Renal pelvis (tissue), 4 donors: ENCODE data around the gene DRP2. TPM values are rescaled to one million over a fixed set of nuclear protein-coding genes. Genes with fewer than 3 reads are reported as not detected.
"Not testable (repeated sequence)": the region's sequence is repeated elsewhere in the genome, so short reads cannot be mapped to it uniquely, and the experiment has no call there.

Experiments
- DNase-seq: peaks from one replicate; pipeline ENCODE4 v3.0.0-alpha.2; 2013
- polyA plus RNA-seq, 3 donors: library from polyadenylated mRNA; unstranded; fragments of 120-200 nt; gene quantifications; one replicate each; pipeline ENCODE4 v1.2.1, GENCODE V29; 2013; ENCODE audit not compliant: insufficient read length in 3 of 3

DRP2 gene
- polyA plus RNA-seq, 3 donors: 1.7 to 2.3 (median 2.0) TPM

DNA sequence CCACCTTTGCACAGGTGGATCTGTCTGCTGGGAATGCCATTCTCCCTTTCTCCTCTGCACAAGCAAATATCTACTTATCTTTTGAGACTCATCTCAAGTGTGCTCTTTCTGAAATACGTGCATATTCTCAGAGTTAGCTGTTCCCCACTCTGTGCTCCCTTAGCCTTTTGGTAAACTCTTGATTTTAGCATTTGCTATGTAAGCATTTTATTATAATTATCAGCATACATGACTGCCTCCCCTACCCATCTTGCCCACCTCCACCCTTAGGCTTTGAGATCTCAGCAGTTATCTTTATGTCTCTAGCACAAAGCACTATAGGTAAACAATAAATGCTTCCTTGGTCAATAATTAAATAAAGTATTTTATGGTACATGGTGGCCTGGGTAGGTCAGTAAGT is 11.5 kb downstream of the DRP2 start:
- DNase-seq: no peak

DNA sequence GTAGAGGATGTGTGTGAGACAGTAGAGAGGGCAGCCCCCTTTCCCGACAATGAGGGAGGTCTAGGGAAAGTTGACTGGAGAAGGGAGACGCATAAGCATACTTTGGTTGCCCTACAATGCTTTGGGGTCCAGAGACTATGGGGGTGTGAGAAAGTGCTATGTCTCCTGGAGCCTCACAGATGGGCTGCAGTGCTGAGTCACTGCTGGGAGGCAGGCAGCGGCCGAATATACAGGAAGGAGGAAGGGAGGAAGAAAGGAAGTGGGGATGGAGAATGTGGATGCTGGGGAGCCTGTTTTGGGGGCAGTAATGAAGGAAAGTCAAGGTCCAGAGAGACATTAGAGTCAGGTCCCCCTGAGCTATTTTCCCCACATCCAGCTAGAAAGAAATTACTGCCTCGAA is 12.7 kb downstream of the DRP2 start:
- no peak for DNase-seq

DNA sequence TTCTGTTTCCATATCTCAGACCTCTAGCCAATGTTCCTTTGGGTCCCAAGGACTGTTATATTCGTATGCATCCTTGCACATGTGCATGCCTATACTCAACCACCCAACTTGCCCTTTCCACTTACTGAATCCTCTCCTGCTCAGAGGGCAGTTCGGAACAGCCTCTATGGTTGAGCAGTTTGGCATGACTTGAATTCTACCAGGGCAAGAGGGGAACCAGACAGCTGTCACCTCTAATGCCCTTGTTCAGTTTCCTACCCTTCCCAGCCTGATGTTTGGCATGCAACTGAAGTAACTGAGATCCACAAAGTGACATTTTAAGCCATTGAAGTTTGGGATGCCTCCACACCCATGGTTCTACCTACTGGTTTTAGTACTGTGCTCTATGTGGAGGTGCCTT is 17.5 kb downstream of the DRP2 start:
- no peak for DNase-seq

DNA sequence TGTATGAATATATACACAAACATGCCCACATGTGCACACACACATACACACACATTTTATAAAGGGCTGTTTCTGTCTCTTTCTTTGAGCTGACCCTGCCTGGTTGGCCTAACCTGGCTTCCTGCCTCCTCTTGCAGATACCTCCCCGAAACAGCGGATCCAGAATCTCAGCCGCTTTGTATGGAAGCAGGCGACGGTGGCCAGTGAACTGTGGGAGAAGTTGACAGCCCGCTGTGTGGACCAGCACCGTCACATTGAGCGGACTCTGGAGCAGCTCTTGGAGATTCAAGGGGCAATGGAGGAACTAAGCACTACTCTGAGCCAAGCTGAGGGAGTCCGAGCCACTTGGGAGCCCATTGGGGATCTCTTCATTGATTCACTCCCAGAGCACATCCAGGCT is 21.9 kb downstream of the DRP2 start:
- DNase-seq: no peak

DNA sequence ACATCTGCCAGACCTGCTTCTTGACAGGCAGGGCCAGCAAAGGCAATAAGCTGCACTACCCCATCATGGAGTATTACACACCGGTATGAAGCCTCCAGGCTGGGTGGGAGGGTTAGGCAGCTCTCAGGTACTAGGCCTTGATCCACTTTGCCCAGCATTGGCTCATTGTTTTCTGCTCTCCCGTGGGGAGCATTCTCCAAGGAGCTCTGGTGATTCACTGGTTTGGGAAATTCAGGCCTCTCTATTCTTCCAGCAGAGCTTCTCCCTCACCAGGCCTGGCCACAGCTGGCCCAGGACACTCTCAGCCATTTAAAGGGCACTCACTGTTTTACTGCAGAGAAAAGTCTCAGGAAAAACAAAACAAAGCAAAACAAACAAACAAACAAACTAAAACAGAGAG is 33.0 kb downstream of the DRP2 start:
- DNase-seq: no peak

DNA sequence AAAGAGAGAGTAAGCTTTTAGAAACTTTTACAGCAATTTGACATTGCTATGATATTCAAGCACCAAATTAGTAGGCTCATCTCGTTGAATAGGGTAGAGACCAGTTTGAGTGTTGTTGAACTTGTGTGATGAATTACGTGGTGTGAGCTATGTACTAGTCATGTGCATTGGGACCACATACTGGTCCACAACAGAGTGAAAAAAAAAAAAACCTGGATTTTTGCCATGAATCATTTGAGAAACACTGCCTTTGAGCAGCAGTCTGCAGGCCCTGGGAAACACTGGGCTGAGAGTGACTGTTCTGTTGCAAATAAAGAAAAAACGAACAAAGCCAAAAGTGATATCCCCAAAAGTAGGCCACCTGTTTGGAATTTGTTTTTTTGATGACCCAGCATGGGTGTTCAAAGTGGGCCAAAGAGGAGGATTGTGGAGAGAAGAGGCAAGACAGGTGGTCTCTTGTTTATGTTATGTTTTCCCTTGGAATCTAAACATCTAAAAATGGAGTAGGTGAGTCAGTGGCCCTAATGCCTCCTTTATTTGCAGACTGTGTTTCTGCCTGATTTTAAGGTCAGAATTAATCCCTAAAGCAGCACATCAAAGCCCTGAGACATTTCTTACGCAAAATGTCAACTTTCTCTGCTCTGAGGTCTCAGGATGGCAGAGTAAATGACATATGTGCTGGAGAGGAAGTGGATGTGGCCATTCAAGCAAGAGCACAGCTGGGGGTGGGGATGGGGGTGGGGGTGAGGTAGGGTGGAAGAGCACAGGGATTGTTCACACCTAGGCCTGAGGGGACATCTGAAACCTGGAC is 38.1 kb downstream of the DRP2 start:
- DNase-seq: no peak

DNA sequence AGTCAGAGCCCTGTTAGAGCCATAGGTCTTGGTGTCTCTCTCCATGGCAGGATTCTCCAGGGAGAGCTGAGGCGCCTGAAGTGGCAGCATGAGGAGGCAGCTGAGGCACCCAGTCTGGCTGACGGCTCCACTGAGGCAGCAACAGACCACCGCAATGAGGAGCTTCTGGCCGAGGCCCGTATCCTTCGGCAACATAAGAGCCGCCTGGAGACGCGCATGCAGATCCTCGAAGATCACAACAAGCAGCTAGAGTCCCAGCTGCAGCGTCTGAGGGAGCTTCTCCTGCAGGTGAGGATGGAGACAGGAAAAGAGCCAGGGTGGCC is 38.6 kb downstream of the DRP2 start:
- DNase-seq: no peak

DNA sequence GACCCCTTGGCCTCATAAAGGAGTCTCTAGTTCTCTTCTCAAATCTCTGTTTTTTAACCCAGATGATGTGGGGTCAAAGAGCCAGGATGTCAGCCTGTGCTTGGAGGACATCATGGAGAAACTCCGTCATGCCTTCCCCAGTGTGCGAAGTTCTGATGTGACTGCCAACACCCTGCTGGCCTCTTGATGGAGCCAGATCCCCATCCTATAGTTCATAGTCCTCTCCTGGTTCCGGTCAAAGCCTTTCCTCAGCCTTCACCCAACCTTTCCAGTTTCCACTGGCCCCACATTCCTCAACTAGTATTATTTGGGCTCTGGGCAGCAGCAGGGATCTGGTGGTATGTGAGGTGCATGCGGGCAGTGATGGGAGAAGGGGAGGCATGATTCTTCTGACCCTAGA is 40.8 kb downstream of the DRP2 start:
- no peak for DNase-seq

DNA sequence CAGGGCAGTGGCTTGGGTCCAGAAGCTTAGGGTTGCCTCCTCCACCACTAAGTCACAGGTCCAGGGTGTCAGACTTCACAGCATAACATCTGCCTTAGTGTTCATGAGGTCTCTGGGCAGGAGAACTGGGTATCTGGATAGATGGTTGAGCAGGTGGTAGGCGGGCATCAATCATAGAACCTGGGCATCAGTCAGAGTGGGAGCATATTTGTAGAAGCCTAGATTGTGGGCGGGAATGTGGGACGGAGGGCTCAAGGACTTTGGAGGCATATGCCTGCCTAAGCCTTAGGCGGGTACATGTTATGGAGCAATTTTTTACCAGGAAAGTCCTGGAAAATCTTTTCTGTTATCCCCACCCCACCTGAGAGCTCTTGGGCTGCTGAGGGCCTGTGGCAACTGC is 43.0 kb downstream of the DRP2 start:
- no peak for DNase-seq

DNA sequence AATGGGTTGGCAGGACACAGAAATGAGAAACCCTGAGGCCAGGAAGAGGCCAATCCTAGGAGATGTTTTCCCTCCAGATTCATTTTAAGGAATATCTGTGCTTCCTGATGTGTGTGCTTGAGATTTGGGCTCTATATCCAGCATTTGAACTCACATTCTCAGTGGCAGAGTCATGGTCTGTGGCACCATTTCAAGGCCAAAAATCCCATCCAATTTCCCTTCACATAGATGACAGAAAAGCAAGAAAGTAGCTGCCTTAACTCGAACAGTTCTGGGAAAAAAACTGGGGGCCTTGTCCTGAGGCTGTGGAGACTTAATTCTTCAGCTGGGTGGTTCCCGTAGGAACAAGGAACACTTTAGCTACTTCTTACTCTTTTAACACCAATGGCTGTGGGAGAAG is 44.2 kb downstream of the DRP2 start:
- DNase-seq: no peak

DNA sequence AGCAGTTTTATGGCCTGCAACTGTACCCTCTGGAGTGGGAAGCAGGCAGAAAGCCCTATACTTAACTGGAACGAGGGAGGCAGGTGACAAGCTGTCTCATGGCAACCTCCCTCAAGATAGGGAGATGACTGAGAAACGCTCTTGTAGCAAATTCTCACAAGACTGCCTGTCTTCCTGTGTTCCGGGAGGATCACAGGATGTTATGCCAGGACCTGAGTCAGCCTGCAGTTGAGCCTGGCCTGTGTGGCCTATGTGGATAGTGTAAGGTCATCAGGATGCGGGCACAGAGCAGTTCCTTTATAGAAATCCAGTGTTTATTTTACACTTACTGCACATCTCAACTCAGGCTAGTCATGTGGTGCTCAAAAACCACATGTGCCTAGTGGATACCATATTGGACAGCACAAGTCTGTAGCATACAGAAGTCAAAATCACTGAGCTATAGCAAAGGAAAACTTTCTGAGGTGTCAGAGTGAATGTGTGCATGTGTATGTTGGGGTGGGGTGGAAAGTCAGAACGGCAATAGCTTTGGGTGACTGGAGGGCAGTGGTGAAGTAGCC is 46.4 kb downstream of the DRP2 start:
- no peak for DNase-seq

DNA sequence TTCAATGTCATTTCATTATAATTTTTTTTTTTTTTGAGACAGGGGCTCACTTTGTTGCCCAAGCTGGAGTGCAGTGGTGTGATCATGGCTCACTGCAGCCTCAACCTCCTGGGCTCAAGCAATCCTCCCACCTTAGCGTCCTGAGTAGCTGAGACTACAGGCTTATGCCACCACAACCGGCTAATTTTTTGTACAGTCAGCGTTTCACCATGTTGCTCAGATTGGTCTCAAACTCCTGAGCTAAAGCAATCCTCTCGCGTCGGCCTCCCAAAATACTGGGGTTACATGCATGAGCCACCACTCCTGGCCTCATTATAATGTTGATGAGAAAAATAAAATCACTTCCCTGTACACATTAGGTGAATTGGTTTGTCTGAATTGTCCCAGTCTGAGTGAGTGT is 54.6 kb downstream of the DRP2 start:
- DNase-seq: no peak

DNA sequence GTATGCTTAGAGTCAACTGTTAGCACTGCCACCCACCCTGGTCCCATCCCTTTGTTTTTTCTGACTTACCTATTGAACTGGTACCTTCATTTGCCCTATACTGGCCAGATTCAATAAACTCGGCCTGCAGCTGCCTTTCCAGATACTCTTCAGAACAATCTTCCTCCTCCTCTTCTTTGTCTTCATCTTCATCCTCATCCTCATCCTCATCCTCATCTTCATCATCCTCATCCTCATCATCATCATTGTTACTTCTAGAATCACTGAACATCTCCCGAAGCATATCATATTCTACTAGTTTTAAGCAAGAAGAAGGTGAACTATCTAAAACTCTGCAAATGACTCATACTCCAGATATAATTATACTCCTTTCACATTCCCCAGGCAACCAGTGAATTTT is 56.7 kb downstream of the DRP2 start:
- DNase-seq: no peak

DNA sequence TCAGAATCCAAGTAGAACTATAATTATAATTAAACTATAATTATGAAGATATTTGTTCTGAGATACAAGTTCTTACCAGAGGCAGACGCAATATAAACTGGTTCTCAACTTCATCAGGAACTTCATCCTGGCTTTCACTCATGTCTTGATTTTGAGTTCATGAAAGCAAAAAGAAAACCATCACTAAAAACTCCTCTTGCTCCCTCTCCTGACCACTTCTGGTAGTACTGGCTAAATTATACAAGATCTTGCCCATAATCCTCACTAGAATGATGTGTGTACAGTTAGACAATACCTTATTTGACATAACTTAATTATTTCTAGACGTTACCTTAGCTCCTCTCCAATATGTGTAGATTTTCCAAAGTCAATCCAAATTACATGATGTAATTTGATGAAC is 67.8 kb downstream of the DRP2 start:
- peak; percentile 24 for DNase-seq

DNA sequence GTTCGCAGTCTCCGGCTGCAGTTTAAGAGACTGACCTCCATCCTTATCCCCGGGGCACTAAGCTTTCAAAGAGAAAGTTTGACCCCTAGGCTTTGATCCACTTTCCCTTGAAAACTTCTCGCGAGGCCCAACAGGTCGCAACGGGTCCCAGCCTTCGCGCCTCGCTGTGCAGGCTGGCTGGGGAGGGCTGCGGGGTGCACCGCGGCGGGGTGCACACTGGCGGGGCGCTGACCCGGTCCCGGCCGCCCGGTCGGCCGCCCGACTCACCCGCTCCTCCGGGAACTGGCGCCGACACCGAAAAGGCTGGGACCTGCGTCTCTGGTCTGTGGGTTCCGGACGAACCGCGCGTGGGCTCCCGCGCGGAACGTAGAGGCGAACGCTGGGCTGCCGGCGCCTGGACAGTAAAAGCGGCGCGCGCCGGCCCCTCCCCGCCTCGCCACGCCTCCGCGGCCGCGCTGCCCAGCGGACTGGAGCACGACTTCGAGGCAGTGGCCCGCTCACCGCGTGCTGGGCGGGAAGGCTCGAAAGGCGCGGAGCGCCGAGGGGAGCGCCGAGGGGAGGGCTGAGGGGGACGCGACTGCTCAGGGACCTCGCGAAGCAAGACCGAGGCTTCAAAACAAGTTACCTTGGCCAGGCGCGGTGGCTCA is 71.5 kb downstream of the DRP2 start, which contains the start of gene TAF7L:
Gene TAF7L, minus strand, starts transcription at position 378 of the 647 bp plus-strand sequence. CDS start 3,791 bp downstream, outside the sequence.
- DNase-seq: peak; percentile 11

DNA sequence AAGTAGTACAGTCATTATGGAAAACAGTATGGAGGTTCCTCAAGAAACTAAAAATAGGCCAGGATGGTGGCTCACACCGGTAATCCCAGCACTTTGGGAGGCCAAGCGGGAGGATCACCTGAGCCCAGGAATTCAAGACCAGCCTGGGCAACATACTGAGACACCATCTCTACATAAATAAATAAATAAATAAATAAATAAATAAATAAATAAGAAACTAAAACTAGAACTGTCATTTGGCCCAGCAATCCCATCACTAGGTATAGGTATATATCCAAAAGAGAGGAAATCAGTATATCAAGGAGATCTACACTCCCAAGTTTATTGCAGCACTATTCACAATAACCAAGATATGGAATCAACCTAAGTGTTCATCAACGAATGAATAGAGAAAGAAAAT is 76.0 kb downstream of the DRP2 start:
- DNase-seq: not testable (repeated sequence)

DNA sequence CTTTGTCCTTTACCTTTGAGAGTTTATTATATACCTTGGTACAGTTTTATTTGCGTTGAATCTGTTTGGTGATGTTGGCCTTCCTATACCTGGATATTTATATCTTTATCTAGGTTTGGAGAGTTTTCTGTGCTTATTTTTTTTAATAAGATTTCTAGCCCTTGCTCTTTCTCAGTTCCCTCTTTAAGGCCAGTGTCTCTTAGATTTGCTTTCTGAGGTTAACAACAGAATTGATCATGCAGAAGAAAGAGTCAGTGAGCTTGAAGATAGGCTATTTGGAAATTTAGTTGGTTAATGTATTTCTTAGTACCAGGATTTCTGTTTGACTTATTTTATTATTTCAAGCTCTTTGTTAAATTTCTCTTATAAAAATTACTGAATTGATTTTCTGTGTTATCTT is 84.2 kb downstream of the DRP2 start:
- no peak for DNase-seq

Other genes starting within 250 kb of the DRP2 start
- gene TRMT2B, start 167.7 kb upstream of the DRP2 start, polyA plus RNA-seq: 10 to 100 TPM; 10.4 to 15.4 (median 12.3) TPM
- gene TMEM35A, start 140.9 kb upstream of the DRP2 start, polyA plus RNA-seq: 1 to 10 TPM; 6.5 to 8.1 (median 6.6) TPM
- gene CENPI, start 121.6 kb upstream of the DRP2 start, polyA plus RNA-seq: 1 to 10 TPM; 7.9 to 8.5 (median 8.4) TPM
- gene TAF7L, start 71.5 kb downstream of the DRP2 start, polyA plus RNA-seq: under 1 TPM; 0.31 to 0.50 (median 0.40) TPM
- gene TIMM8A, start 129.0 kb downstream of the DRP2 start, polyA plus RNA-seq: 10 to 100 TPM; 17.2 to 22.0 (median 18.6) TPM
- gene BTK, start 166.4 kb downstream of the DRP2 start, polyA plus RNA-seq: 1 to 10 TPM; 2.0 to 3.0 (median 2.2) TPM
- gene RPL36A, start 171.2 kb downstream of the DRP2 start, polyA plus RNA-seq: 1,000 to 10,000 TPM in 2 of 3 donors, 100 to 1,000 TPM in 1; 966 to 1,432 (median 1,147) TPM
- gene GLA, start 188.1 kb downstream of the DRP2 start, polyA plus RNA-seq: 10 to 100 TPM; 30.0 to 33.4 (median 31.9) TPM
- 100 to 1,000 TPM; 109 to 138 (median 137) TPM for gene HNRNPH2, start 188.4 kb downstream of the DRP2 start, polyA plus RNA-seq